ENCODE measurements around the gene OR1N1.
"Not testable (repeated sequence)": the region's sequence is repeated elsewhere in the genome, so short reads cannot be mapped to it uniquely, and the experiment has no call there.

Gene OR1N1

GRCh38 chr9:122527193-122527592 is at the start of gene OR1N1:
Gene OR1N1 (minus strand): TSS chr9:122527293. CDS start chr9:122527293, 0 bp downstream.
- DNase-seq = no peak

- DNase-seq = no peak
These were observed 45.4 kb upstream of the OR1N1 start for GRCh38 chr9:122572456-122572855.

GRCh38 chr9:122567901-122568300 is 40.8 kb upstream of the OR1N1 start:
- DNase-seq = no peak

GRCh38 chr9:122562134-122562760 is 35.2 kb upstream of the OR1N1 start:
- DNase-seq = no peak

GRCh38 chr9:122561446-122561845 is 34.4 kb upstream of the OR1N1 start:
- DNase-seq = no peak

- no peak for DNase-seq
These were observed 25.7 kb upstream of the OR1N1 start, which contains the start of gene OR1N2 for GRCh38 chr9:122552812-122553211. Gene OR1N2 (plus strand): TSS chr9:122553112. CDS start chr9:122553212, 100 bp downstream.

- no peak for DNase-seq
These were observed 24.3 kb upstream of the OR1N1 start for GRCh38 chr9:122551371-122551770.

- no peak for DNase-seq
These were observed 19.1 kb upstream of the OR1N1 start for GRCh38 chr9:122546196-122546595.

GRCh38 chr9:122538757-122539156 is 11.7 kb upstream of the OR1N1 start:
- no peak for DNase-seq

GRCh38 chr9:122537066-122537465 is 10.0 kb upstream of the OR1N1 start:
- DNase-seq = not testable (repeated sequence)

GRCh38 chr9:122536134-122536533 is 9.0 kb upstream of the OR1N1 start:
- no peak for DNase-seq

- not testable (repeated sequence) for DNase-seq
These were observed 4.1 kb upstream of the OR1N1 start for GRCh38 chr9:122531157-122531556.

- DNase-seq = no peak
These were observed 491 bp downstream of the OR1N1 start for GRCh38 chr9:122526602-122527001.

- DNase-seq = no peak
These were observed 7.7 kb downstream of the OR1N1 start for GRCh38 chr9:122519376-122519775.

- no peak for DNase-seq
These were observed 8.3 kb downstream of the OR1N1 start, which contains the start of gene OR1J4 for GRCh38 chr9:122518841-122519240. Gene OR1J4 (plus strand): TSS chr9:122519141. CDS start chr9:122519141, 0 bp downstream.

- no peak for DNase-seq
These were observed 8.9 kb downstream of the OR1N1 start for GRCh38 chr9:122518226-122518625.

- DNase-seq = no peak
These were observed 16.6 kb downstream of the OR1N1 start, which contains the start of gene OR1J2 for GRCh38 chr9:122510502-122510901. Gene OR1J2 (plus strand): TSS chr9:122510802. CDS start chr9:122510802, 0 bp downstream.

- no peak for DNase-seq
These were observed 20.1 kb downstream of the OR1N1 start for GRCh38 chr9:122506964-122507363.

- DNase-seq = no peak
These were observed 28.2 kb downstream of the OR1N1 start for GRCh38 chr9:122498883-122499288.

GRCh38 chr9:122479062-122479461 is 48.0 kb downstream of the OR1N1 start:
- no peak for DNase-seq

GRCh38 chr9:122477826-122478225 is 49.3 kb downstream of the OR1N1 start, which contains the start of gene OR1J1:
Gene OR1J1 (minus strand): TSS chr9:122477926. CDS start chr9:122477926, 0 bp downstream.
- no peak for DNase-seq

- no peak for DNase-seq
These were observed 49.7 kb downstream of the OR1N1 start for GRCh38 chr9:122477346-122477745.
